ENCODE data around the gene AK8. TPM values are rescaled to one million over a fixed set of nuclear protein-coding genes. Genes with fewer than 3 reads are reported as not detected.

The AK8 gene
- total and polyA plus RNA-seq, 12 donors, result 0.09 to 1.0 (median 0.21) TPM; not detected in 6

DNA sequence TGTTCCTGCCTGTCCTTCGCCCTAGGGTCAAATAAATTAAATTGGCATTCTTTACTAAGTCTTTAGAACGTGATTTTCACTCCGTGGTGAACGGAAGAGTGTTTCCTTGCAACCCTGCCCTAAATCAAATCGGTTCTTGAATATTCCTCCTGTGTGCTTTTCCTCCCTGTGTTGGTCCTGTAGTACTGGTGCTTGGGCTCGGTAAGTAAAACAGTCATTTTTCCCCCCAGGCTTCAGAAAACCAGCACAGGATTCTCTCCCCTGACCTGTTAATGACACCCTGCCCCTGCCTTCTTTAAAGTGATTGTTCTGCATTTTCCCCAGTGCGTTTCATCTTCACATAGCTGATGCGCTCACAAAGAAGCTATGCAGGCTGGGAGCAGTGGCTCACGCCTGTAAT, 96.0 kb downstream of the AK8 start:
- no peaks in the 10 kb centered on the region for H3K9me3 ChIP-seq
- H3K4me1 ChIP-seq, result no peaks in the 10 kb centered on the region
- no peaks in the 10 kb centered on the region for H3K36me3 ChIP-seq
- DNase-seq (no peak), ATAC-seq (no peak)
- H3K27me3 ChIP-seq, result peaks cover 0 to 52% (median 20%) of the 10 kb centered on the region in 7 donors
- H3K4me3 ChIP-seq, result no peak overlapping the region
- no peak overlapping the region for H3K27ac ChIP-seq
- WGBS, 2 donors, result 70% methylated on average over 9 of the region's 9 CpGs
- intact Hi-C loops (cut with DNase I), result no loop called here
- TF ChIP-seq, protein P1, sequence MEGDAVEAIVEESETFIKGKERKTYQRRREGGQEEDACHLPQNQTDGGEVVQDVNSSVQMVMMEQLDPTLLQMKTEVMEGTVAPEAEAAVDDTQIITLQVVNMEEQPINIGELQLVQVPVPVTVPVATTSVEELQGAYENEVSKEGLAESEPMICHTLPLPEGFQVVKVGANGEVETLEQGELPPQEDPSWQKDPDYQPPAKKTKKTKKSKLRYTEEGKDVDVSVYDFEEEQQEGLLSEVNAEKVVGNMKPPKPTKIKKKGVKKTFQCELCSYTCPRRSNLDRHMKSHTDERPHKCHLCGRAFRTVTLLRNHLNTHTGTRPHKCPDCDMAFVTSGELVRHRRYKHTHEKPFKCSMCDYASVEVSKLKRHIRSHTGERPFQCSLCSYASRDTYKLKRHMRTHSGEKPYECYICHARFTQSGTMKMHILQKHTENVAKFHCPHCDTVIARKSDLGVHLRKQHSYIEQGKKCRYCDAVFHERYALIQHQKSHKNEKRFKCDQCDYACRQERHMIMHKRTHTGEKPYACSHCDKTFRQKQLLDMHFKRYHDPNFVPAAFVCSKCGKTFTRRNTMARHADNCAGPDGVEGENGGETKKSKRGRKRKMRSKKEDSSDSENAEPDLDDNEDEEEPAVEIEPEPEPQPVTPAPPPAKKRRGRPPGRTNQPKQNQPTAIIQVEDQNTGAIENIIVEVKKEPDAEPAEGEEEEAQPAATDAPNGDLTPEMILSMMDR (IDR thresholded peaks at IDR 0.05), result no peak

DNA sequence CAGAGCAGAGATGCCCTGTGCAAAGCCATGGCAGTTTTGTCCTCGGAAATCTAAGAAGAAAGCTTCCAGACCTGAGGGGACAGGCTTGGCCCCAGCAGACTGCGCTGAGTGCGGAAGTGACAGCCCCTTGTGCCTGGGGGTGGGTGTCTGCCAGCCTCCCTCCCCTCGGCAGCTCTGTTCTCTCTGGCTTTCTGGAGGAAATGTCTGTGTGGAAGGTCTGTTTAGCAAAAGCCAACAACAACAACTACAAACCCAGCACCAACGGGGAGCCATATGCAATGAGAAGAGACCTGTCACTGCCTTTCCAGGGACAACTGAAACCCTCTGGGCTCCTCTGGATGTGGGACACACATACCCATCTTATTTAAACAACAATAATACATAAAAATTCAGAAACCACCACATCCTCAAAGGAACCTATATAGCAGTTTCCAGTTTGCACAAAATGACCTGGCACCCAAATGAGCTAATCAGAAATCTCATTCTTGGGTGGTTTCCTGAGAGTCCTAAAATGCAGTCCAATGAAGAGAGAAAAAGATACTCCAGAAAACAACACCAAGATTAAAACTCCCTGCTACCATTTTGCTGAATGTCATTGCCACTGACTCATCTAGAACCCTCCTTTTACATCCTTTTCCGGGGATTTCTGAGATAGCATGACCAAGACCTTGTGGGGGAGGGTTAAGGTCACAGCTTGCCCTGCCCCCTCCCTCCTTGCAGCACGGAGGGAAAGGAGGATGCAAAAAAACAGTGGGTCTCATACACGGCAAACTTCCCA, 97.7 kb downstream of the AK8 start:
- 49 to 54% methylated on average over 8 of the region's 8 CpGs for WGBS, 2 donors
- Histone ChIP-seq H3K27ac (no peak overlapping the region), H3K27me3 (peaks cover 0 to 45% (median 20%) of the 10 kb centered on the region in 7 donors), H3K4me1 (no peaks in the 10 kb centered on the region), H3K36me3 (no peaks in the 10 kb centered on the region), H3K4me3 (no peak overlapping the region), H3K9me3 (no peaks in the 10 kb centered on the region)
- no peak for DNase-seq
- no peak for ATAC-seq
- intact Hi-C loops (cut with DNase I), result no loop called here
- TF ChIP-seq, protein P1 (IDR thresholded peaks at IDR 0.05), result no peak

DNA sequence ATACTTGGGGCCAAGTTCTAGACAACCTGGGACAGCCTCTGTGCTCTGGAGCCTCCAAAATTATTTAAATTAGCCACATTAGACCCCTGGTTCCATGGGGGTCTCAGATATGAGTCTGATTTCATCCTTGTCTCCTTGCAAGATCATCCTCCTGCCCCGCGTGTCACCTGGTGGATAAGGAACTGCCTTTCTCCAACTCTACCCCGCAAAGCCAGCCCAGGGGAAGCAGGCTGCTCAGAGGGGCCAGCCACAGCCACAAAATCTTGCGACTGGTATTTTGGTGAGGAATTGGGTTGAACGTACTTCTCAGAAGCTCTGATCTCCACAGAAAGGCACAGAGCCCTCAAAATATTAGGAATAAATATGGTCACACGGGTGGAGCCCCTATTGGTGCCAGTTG, 101.2 kb downstream of the AK8 start:
- WGBS, 2 donors, result 88 to 94% methylated on average over 6 of the region's 6 CpGs
- H3K27ac ChIP-seq, result no peak overlapping the region
- intact Hi-C loops (cut with DNase I), result no loop called here

DNA sequence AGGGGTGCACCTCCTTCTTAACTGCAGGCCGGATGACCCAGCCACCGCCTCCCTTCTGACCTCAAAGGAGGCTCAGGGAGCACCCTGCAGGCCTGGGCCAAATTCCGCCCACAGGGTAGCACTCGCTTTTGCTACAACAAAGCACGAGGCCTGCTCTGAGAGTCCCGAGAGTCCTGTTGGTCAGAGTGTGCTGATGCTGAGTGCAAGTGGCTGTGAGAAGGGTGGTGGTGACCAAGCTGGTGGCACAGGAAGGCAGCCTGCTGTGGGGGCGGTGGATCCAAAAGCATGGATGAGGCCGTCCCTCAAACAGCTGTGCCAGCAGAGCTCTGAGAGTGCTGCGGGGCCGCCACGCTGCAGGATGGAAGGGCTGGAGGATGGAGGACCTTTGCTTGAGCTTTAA, 101.8 kb downstream of the AK8 start:
- DNase-seq (no peak), ATAC-seq (no peak)
- H3K36me3 ChIP-seq, result no peaks in the 10 kb centered on the region
- TF ChIP-seq, protein P1 (IDR thresholded peaks at IDR 0.05), result no peak
- intact Hi-C loops (cut with DNase I), result no loop called here
- H3K9me3 ChIP-seq, result peaks cover 0 to 7% (median 0%) of the 10 kb centered on the region in 11 donors
- H3K27me3 ChIP-seq, result peaks cover 0 to 24% (median 13%) of the 10 kb centered on the region in 7 donors
- H3K27ac ChIP-seq, result no peak overlapping the region
- no peak overlapping the region for H3K4me3 ChIP-seq
- H3K4me1 ChIP-seq, result no peaks in the 10 kb centered on the region
- 80 to 87% methylated on average over 11 of the region's 11 CpGs for WGBS, 2 donors

More for the DNA sequence above, 101.2 kb downstream of the AK8 start:
- ATAC-seq, result no peak
- no peaks in the 10 kb centered on the region for H3K36me3 ChIP-seq
- DNase-seq, result no peak
- H3K9me3 ChIP-seq, result peaks cover 0 to 1% (median 0%) of the 10 kb centered on the region in 11 donors
- no peaks in the 10 kb centered on the region for H3K4me1 ChIP-seq
- TF ChIP-seq, protein P1 (IDR thresholded peaks at IDR 0.05), result no peak
- H3K27me3 ChIP-seq, result peaks cover 0 to 30% (median 17%) of the 10 kb centered on the region in 7 donors
- H3K4me3 ChIP-seq, result no peak overlapping the region
